ENCODE results near the gene SSRP1. TPM values are rescaled to one million over a fixed set of nuclear protein-coding genes. Genes with fewer than 3 reads are reported as not detected.

Gene SSRP1
- total RNA-seq, 4 donors from 2014 or later, result 29.4 to 115 (median 75.3) TPM

- DNase-seq, result no peak
- Histone ChIP-seq H3K27me3 (no peaks in the 10 kb centered on the region), H3K36me3 (no peaks in the 10 kb centered on the region), H3K27ac (no peak overlapping the region), H3K4me3 (no peak overlapping the region), H3K9me3 (no peaks in the 10 kb centered on the region), H3K4me1 (no peaks in the 10 kb centered on the region)
- no peak for TF ChIP-seq POLR2A (IDR thresholded peaks at IDR 0.05)
- TF ChIP-seq CTCF (IDR thresholded peaks at IDR 0.05), result no peak
- intact Hi-C loops (cut with DNase I; ENCODE audit: low total_unique reads), result no loop called here
These were observed 20.6 kb upstream of the SSRP1 start for GRCh38 chr11:57356268-57356667.

DNA sequence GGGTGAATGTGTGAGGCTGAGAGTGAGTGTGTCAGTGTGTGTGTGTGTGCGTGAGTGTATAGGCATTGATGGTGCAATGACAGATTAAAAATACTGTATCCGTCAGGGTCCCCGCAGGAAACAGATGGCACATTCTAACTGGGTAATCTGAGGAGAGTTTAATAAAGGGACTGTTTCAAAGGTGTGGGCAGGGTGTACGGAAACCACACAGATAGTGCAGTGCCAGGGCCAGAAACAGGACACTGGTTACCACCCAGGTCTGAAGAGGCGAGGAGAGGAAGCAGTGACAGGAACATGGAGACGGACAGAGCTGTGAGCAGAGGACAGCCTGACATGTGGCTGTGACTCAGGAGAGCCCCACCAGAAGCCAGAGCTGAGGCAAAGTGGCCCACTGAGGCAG lies 19.0 kb upstream of the SSRP1 start:
- Histone ChIP-seq H3K4me1 (no peaks in the 10 kb centered on the region), H3K9me3 (no peaks in the 10 kb centered on the region), H3K36me3 (no peaks in the 10 kb centered on the region), H3K27ac (no peak overlapping the region), H3K27me3 (no peaks in the 10 kb centered on the region), H3K4me3 (no peak overlapping the region)
- DNase-seq, result no peak
- intact Hi-C loops (cut with DNase I; ENCODE audit: low total_unique reads), result no loop called here
- TF ChIP-seq CTCF (IDR thresholded peaks at IDR 0.05) (no peak), POLR2A (IDR thresholded peaks at IDR 0.05) (no peak)

DNA sequence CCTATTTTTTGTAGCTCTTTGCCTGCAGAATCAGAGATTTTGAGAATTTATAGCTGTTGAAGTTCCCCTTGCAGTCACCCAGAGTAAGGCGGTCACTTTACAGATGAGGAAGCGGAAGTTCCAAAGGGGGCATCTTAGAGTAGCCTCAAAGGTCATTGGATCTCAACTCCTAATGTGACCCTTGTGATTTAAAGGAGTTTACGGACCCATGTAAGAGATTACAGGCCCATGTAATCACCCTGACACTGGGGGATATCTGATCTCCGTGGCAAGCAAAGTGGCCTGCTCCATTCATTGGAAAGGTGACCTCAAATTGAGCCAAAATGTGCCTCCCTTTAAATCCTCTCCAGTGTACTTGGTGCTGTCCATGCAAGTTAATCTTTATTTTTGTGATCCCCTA lies 18.2 kb upstream of the SSRP1 start:
- Histone ChIP-seq H3K9me3 (no peaks in the 10 kb centered on the region), H3K27ac (no peak overlapping the region), H3K4me3 (no peak overlapping the region), H3K4me1 (no peaks in the 10 kb centered on the region), H3K36me3 (no peaks in the 10 kb centered on the region), H3K27me3 (no peaks in the 10 kb centered on the region)
- intact Hi-C loops (cut with DNase I; ENCODE audit: low total_unique reads), result no loop called here
- no peak for DNase-seq
- TF ChIP-seq CTCF (IDR thresholded peaks at IDR 0.05) (no peak), POLR2A (IDR thresholded peaks at IDR 0.05) (no peak)

- H3K4me1 ChIP-seq, result no peaks in the 10 kb centered on the region
- DNase-seq, result no peak
- no peaks in the 10 kb centered on the region for H3K27me3 ChIP-seq
- TF ChIP-seq POLR2A (IDR thresholded peaks at IDR 0.05) (no peak), CTCF (IDR thresholded peaks at IDR 0.05) (no peak)
- H3K9me3 ChIP-seq, result no peaks in the 10 kb centered on the region
- no peak overlapping the region for H3K4me3 ChIP-seq
- intact Hi-C loops (cut with DNase I; ENCODE audit: low total_unique reads), result no loop called here
- H3K36me3 ChIP-seq, result no peaks in the 10 kb centered on the region
- H3K27ac ChIP-seq, result no peak overlapping the region
These were observed 17.8 kb upstream of the SSRP1 start for GRCh38 chr11:57353446-57353845.

GRCh38 chr11:57353036-57353435 lies 17.3 kb upstream of the SSRP1 start:
- H3K4me3 ChIP-seq, result no peak overlapping the region
- no peaks in the 10 kb centered on the region for H3K9me3 ChIP-seq
- no peaks in the 10 kb centered on the region for H3K27me3 ChIP-seq
- no peak overlapping the region for H3K27ac ChIP-seq
- DNase-seq, result no peak
- H3K36me3 ChIP-seq, result no peaks in the 10 kb centered on the region
- intact Hi-C loops (cut with DNase I; ENCODE audit: low total_unique reads), result no loop called here
- TF ChIP-seq POLR2A (IDR thresholded peaks at IDR 0.05) (no peak), CTCF (IDR thresholded peaks at IDR 0.05) (no peak)
- no peaks in the 10 kb centered on the region for H3K4me1 ChIP-seq

All from uterus (tissue), 4 donors.